ENCODE results near the gene VSX1. TPM values are rescaled to one million over a fixed set of nuclear protein-coding genes. Genes with fewer than 3 reads are reported as not detected.
A peak's percentile ranks its signal among the peaks of the same experiment; 100 is the strongest.

VSX1 gene
- total and polyA plus RNA-seq, 4 donors, result 0.03 to 0.08 TPM; not detected in 2

DNA sequence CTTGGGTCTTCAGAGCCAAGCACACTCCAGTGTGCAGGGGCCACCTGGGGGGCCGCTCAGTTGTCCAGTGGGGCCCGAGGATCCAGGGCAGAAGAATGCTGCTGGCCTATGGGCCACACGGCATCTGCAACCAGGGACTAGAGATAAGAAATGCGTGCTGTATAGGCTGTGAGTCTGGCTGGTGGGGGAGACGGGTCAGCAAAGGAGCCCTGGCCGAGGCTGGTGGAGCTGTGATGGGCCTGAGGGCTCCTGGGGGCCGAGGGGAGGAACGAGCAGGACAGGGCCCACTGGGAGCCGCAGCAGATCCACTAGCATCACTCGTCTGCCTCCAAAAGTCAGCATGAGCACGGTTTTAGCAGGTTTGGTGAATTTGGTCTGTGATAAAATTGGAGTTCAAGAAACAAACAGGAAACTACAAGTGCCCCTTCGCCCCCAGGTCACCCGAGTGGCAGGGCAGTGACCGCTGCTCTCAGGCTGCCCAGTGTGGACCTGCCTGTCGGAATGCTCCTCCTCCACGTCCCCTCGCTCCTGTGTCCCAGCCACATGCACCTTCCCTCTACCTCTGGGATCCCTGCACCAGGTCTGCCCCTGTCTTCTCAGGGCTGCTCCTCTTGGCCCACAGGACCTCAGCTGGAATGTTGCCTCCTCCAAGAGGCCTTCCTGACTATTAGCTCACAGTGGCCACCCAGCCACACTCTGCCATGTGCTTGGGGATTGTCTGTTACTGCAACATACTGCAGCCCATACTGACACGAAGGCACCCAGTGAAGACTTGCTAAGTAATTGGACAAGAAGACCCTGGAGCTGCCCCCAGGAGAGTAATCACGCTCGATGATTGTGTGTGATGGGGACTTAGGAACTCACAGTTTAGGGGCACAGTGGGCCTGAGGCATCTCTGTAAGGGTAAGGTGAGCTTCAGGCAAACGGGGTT is 34.9 kb downstream of the VSX1 start:
- Histone ChIP-seq H3K36me3 (ENCODE audit: control insufficient read depth in 4 of 4, insufficient read depth in 3 of 4, low read depth in 1 of 4, low read length in 3 of 4) (no peaks in the 10 kb centered on the region), H3K9ac (ENCODE audit: low read depth in 1 of 2, low read length in 2 of 2) (no peak overlapping the region), H3K9me3 (ENCODE audit: control insufficient read depth in 4 of 4, low read length in 3 of 4) (no peaks in the 10 kb centered on the region), H3K27ac (ENCODE audit: low read depth in 1 of 2, low read length in 2 of 2) (no peak overlapping the region), H3K4me1 (ENCODE audit: control insufficient read depth in 4 of 4, insufficient read depth in 4 of 4, low read length in 3 of 4) (peaks cover 23 to 63% (median 49%) of the 10 kb centered on the region in 4 donors), H3K27me3 (ENCODE audit: control insufficient read depth in 4 of 4, insufficient read depth in 4 of 4, low read length in 3 of 4) (no peaks in the 10 kb centered on the region), H3K4me3 (ENCODE audit: low read depth in 1 of 3, low read length in 3 of 3) (no peak overlapping the region)
- DNase-seq (ENCODE audit: low spot score), result no peak
- TF ChIP-seq RXRA (IDR thresholded peaks at IDR 0.05), result peak in 1 of 2 donors; percentile 37
- TF ChIP-seq HNF4A (conservative IDR thresholded peaks at IDR 0.05), result peak in 1 of 2 donors; percentile 50
- no peak for TF ChIP-seq HNF4G (IDR thresholded peaks at IDR 0.05)
- WGBS, result 84% methylated on average over 21 of the region's 21 CpGs

DNA sequence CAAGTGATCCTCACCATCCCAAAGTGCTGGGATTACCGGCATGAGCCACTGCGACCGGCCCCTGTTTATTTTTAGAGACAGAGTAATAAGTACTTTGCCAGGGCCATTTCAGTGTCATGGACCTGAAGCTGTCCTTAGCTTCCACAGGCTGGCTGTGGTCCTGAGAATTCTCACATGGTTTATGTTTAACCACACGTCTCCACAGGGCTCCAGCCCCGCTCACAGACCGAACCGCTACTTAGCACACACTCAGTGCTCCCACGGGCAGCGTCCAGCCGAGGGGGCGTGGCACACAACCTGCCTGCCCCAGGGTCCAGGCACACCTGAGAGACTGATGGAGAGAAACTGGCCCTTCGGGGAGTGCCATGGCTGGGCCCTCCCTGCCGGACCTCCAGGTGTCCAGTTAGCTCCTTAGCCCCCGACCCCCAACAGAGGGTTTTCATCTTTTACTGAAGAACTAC is 35.7 kb downstream of the VSX1 start:
- TF ChIP-seq, protein P1, sequence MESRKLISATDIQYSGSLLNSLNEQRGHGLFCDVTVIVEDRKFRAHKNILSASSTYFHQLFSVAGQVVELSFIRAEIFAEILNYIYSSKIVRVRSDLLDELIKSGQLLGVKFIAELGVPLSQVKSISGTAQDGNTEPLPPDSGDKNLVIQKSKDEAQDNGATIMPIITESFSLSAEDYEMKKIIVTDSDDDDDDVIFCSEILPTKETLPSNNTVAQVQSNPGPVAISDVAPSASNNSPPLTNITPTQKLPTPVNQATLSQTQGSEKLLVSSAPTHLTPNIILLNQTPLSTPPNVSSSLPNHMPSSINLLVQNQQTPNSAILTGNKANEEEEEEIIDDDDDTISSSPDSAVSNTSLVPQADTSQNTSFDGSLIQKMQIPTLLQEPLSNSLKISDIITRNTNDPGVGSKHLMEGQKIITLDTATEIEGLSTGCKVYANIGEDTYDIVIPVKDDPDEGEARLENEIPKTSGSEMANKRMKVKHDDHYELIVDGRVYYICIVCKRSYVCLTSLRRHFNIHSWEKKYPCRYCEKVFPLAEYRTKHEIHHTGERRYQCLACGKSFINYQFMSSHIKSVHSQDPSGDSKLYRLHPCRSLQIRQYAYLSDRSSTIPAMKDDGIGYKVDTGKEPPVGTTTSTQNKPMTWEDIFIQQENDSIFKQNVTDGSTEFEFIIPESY (IDR thresholded peaks at IDR 0.05), result no peak
- TF ChIP-seq HNF4G (IDR thresholded peaks at IDR 0.05) (no peak), RXRA (IDR thresholded peaks at IDR 0.05) (peak; percentile 96), SP1 (IDR thresholded peaks at IDR 0.05) (peak; percentile 90), FOXA2 (IDR thresholded peaks at IDR 0.05) (peak; percentile 26), FOXA1 (IDR thresholded peaks at IDR 0.05) (peak; percentile 64), TAF1 (conservative IDR thresholded peaks at IDR 0.05) (peak; percentile 19), HNF4A (conservative IDR thresholded peaks at IDR 0.05) (peak; percentile 67 to 81), GABPA (IDR thresholded peaks at IDR 0.05 in 1 of 2, conservative IDR thresholded peaks at IDR 0.05 in 1 of 2) (peak in 1 of 2 donors; percentile 21), EGR1 (IDR thresholded peaks at IDR 0.05; ENCODE audit: low read depth in 2 of 2) (peak in 1 of 2 donors; percentile 47), NR2F2 (IDR thresholded peaks at IDR 0.05) (no peak), RAD21 (IDR thresholded peaks at IDR 0.05) (peak; percentile 20 to 57), JUND (IDR thresholded peaks at IDR 0.05) (peak in 1 of 2 donors; percentile 51), YY1 (IDR thresholded peaks at IDR 0.05) (peak; percentile 59)
- TF ChIP-seq, protein P2, sequence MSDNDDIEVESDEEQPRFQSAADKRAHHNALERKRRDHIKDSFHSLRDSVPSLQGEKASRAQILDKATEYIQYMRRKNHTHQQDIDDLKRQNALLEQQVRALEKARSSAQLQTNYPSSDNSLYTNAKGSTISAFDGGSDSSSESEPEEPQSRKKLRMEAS (IDR thresholded peaks at IDR 0.05), result no peak
- TF ChIP-seq, protein P3, sequence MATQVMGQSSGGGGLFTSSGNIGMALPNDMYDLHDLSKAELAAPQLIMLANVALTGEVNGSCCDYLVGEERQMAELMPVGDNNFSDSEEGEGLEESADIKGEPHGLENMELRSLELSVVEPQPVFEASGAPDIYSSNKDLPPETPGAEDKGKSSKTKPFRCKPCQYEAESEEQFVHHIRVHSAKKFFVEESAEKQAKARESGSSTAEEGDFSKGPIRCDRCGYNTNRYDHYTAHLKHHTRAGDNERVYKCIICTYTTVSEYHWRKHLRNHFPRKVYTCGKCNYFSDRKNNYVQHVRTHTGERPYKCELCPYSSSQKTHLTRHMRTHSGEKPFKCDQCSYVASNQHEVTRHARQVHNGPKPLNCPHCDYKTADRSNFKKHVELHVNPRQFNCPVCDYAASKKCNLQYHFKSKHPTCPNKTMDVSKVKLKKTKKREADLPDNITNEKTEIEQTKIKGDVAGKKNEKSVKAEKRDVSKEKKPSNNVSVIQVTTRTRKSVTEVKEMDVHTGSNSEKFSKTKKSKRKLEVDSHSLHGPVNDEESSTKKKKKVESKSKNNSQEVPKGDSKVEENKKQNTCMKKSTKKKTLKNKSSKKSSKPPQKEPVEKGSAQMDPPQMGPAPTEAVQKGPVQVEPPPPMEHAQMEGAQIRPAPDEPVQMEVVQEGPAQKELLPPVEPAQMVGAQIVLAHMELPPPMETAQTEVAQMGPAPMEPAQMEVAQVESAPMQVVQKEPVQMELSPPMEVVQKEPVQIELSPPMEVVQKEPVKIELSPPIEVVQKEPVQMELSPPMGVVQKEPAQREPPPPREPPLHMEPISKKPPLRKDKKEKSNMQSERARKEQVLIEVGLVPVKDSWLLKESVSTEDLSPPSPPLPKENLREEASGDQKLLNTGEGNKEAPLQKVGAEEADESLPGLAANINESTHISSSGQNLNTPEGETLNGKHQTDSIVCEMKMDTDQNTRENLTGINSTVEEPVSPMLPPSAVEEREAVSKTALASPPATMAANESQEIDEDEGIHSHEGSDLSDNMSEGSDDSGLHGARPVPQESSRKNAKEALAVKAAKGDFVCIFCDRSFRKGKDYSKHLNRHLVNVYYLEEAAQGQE (IDR thresholded peaks at IDR 0.05), result peak; percentile 34
- TF ChIP-seq, protein P4, sequence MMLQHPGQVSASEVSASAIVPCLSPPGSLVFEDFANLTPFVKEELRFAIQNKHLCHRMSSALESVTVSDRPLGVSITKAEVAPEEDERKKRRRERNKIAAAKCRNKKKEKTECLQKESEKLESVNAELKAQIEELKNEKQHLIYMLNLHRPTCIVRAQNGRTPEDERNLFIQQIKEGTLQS (IDR thresholded peaks at IDR 0.05), result peak; percentile 39
- TF ChIP-seq, protein P5, sequence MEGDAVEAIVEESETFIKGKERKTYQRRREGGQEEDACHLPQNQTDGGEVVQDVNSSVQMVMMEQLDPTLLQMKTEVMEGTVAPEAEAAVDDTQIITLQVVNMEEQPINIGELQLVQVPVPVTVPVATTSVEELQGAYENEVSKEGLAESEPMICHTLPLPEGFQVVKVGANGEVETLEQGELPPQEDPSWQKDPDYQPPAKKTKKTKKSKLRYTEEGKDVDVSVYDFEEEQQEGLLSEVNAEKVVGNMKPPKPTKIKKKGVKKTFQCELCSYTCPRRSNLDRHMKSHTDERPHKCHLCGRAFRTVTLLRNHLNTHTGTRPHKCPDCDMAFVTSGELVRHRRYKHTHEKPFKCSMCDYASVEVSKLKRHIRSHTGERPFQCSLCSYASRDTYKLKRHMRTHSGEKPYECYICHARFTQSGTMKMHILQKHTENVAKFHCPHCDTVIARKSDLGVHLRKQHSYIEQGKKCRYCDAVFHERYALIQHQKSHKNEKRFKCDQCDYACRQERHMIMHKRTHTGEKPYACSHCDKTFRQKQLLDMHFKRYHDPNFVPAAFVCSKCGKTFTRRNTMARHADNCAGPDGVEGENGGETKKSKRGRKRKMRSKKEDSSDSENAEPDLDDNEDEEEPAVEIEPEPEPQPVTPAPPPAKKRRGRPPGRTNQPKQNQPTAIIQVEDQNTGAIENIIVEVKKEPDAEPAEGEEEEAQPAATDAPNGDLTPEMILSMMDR (IDR thresholded peaks at IDR 0.05; ENCODE audit: low read depth, low read length, missing input control), result no peak
- peak overlapping the region; percentile 34 to 68 for H3K27ac ChIP-seq (ENCODE audit: low read depth in 1 of 2, low read length in 2 of 2)

More for the DNA sequence above, 35.7 kb downstream of the VSX1 start:
- 35% methylated on average over 14 of the region's 14 CpGs for WGBS
- Histone ChIP-seq H3K9ac (ENCODE audit: low read depth in 1 of 2, low read length in 2 of 2) (no peak overlapping the region), H3K27me3 (ENCODE audit: control insufficient read depth in 4 of 4, insufficient read depth in 4 of 4, low read length in 3 of 4) (no peaks in the 10 kb centered on the region), H3K4me3 (ENCODE audit: low read depth in 1 of 3, low read length in 3 of 3) (no peak overlapping the region), H3K36me3 (ENCODE audit: control insufficient read depth in 4 of 4, insufficient read depth in 3 of 4, low read depth in 1 of 4, low read length in 3 of 4) (no peaks in the 10 kb centered on the region), H3K4me1 (ENCODE audit: control insufficient read depth in 4 of 4, insufficient read depth in 4 of 4, low read length in 3 of 4) (peaks cover 23 to 64% (median 54%) of the 10 kb centered on the region in 4 donors), H3K9me3 (ENCODE audit: control insufficient read depth in 4 of 4, low read length in 3 of 4) (no peaks in the 10 kb centered on the region)
- DNase-seq (ENCODE audit: low spot score), result no peak
